ENCODE measurements around the gene DSP. TPM values are rescaled to one million over a fixed set of nuclear protein-coding genes. Genes with fewer than 3 reads are reported as not detected.

Gene DSP
- total RNA-seq, 1 experiment from 2014 or later = not detected

GRCh38 chr6:7507600-7507999, 33.9 kb upstream of the DSP start:
- H3K9me2 ChIP-seq (replicated peaks; ENCODE audit: insufficient read depth, low read length) = no peaks in the 10 kb centered on the region
- no peaks in the 10 kb centered on the region for H4K20me1 ChIP-seq (ENCODE audit: insufficient read depth, low read depth, low read length)
- DNase-seq = no peak
- H2AFZ ChIP-seq (ENCODE audit: low read length) = no peak overlapping the region
- no peaks in the 10 kb centered on the region for H3K9me3 ChIP-seq (ENCODE audit: low read length)
- H3K9ac ChIP-seq (ENCODE audit: low read length) = no peak overlapping the region
- H3K27me3 ChIP-seq (ENCODE audit: low read length) = no peaks in the 10 kb centered on the region
- H3K79me2 ChIP-seq (ENCODE audit: low read length) = no peaks in the 10 kb centered on the region
- H3K36me3 ChIP-seq (ENCODE audit: insufficient read depth, low read length) = no peaks in the 10 kb centered on the region
- H3K4me2 ChIP-seq (ENCODE audit: low read depth, low read length, poor library complexity, severe bottlenecking) = no peak overlapping the region
- H3K4me3 ChIP-seq (ENCODE audit: low read length) = no peak overlapping the region
- no peaks in the 10 kb centered on the region for H3K4me1 ChIP-seq (ENCODE audit: low read length)
- H3K27ac ChIP-seq (ENCODE audit: low read length) = no peak overlapping the region

- Histone ChIP-seq H2AFZ (ENCODE audit: low read length) (no peak overlapping the region), H3K36me3 (ENCODE audit: insufficient read depth, low read length) (no peaks in the 10 kb centered on the region), H4K20me1 (ENCODE audit: insufficient read depth, low read depth, low read length) (no peaks in the 10 kb centered on the region), H3K9ac (ENCODE audit: low read length) (no peak overlapping the region), H3K27ac (ENCODE audit: low read length) (no peak overlapping the region), H3K4me1 (ENCODE audit: low read length) (no peaks in the 10 kb centered on the region), H3K79me2 (ENCODE audit: low read length) (no peaks in the 10 kb centered on the region), H3K4me3 (ENCODE audit: low read length) (no peak overlapping the region), H3K27me3 (ENCODE audit: low read length) (no peaks in the 10 kb centered on the region), H3K9me2 (replicated peaks; ENCODE audit: insufficient read depth, low read length) (no peaks in the 10 kb centered on the region), H3K4me2 (ENCODE audit: low read depth, low read length, poor library complexity, severe bottlenecking) (no peak overlapping the region), H3K9me3 (ENCODE audit: low read length) (no peaks in the 10 kb centered on the region)
- DNase-seq = no peak
Observed at GRCh38 chr6:7512320-7512719, 29.2 kb upstream of the DSP start.

GRCh38 chr6:7513529-7513928, 27.9 kb upstream of the DSP start:
- H3K4me2 ChIP-seq (ENCODE audit: low read depth, low read length, poor library complexity, severe bottlenecking) = no peak overlapping the region
- H3K9me3 ChIP-seq (ENCODE audit: low read length) = no peaks in the 10 kb centered on the region
- no peak overlapping the region for H3K4me3 ChIP-seq (ENCODE audit: low read length)
- no peak overlapping the region for H3K27ac ChIP-seq (ENCODE audit: low read length)
- H3K27me3 ChIP-seq (ENCODE audit: low read length) = no peaks in the 10 kb centered on the region
- no peaks in the 10 kb centered on the region for H3K79me2 ChIP-seq (ENCODE audit: low read length)
- H2AFZ ChIP-seq (ENCODE audit: low read length) = no peak overlapping the region
- no peaks in the 10 kb centered on the region for H3K9me2 ChIP-seq (replicated peaks; ENCODE audit: insufficient read depth, low read length)
- H4K20me1 ChIP-seq (ENCODE audit: insufficient read depth, low read depth, low read length) = no peaks in the 10 kb centered on the region
- no peak for DNase-seq
- H3K4me1 ChIP-seq (ENCODE audit: low read length) = no peaks in the 10 kb centered on the region
- H3K9ac ChIP-seq (ENCODE audit: low read length) = no peak overlapping the region
- H3K36me3 ChIP-seq (ENCODE audit: insufficient read depth, low read length) = no peaks in the 10 kb centered on the region

GRCh38 chr6:7515363-7515762, 26.1 kb upstream of the DSP start:
- Histone ChIP-seq H3K4me1 (ENCODE audit: low read length) (no peaks in the 10 kb centered on the region), H3K4me2 (ENCODE audit: low read depth, low read length, poor library complexity, severe bottlenecking) (no peak overlapping the region), H3K9me2 (replicated peaks; ENCODE audit: insufficient read depth, low read length) (no peaks in the 10 kb centered on the region), H3K79me2 (ENCODE audit: low read length) (no peaks in the 10 kb centered on the region), H3K4me3 (ENCODE audit: low read length) (no peak overlapping the region), H3K27me3 (ENCODE audit: low read length) (no peaks in the 10 kb centered on the region), H2AFZ (ENCODE audit: low read length) (no peak overlapping the region), H3K9me3 (ENCODE audit: low read length) (no peaks in the 10 kb centered on the region), H4K20me1 (ENCODE audit: insufficient read depth, low read depth, low read length) (no peaks in the 10 kb centered on the region), H3K27ac (ENCODE audit: low read length) (no peak overlapping the region), H3K36me3 (ENCODE audit: insufficient read depth, low read length) (no peaks in the 10 kb centered on the region), H3K9ac (ENCODE audit: low read length) (no peak overlapping the region)
- DNase-seq = no peak

GRCh38 chr6:7518877-7519276, 22.6 kb upstream of the DSP start:
- peaks cover 7% of the 10 kb centered on the region for H3K4me1 ChIP-seq (ENCODE audit: low read length)
- DNase-seq = no peak
- no peak overlapping the region for H3K9ac ChIP-seq (ENCODE audit: low read length)
- no peak overlapping the region for H3K4me2 ChIP-seq (ENCODE audit: low read depth, low read length, poor library complexity, severe bottlenecking)
- no peaks in the 10 kb centered on the region for H3K36me3 ChIP-seq (ENCODE audit: insufficient read depth, low read length)
- no peaks in the 10 kb centered on the region for H3K9me3 ChIP-seq (ENCODE audit: low read length)
- no peak overlapping the region for H2AFZ ChIP-seq (ENCODE audit: low read length)
- no peaks in the 10 kb centered on the region for H3K27me3 ChIP-seq (ENCODE audit: low read length)
- H3K27ac ChIP-seq (ENCODE audit: low read length) = no peak overlapping the region
- H3K4me3 ChIP-seq (ENCODE audit: low read length) = no peak overlapping the region
- no peaks in the 10 kb centered on the region for H3K79me2 ChIP-seq (ENCODE audit: low read length)
- H3K9me2 ChIP-seq (replicated peaks; ENCODE audit: insufficient read depth, low read length) = no peaks in the 10 kb centered on the region
- H4K20me1 ChIP-seq (ENCODE audit: insufficient read depth, low read depth, low read length) = no peaks in the 10 kb centered on the region

- no peaks in the 10 kb centered on the region for H4K20me1 ChIP-seq (ENCODE audit: insufficient read depth, low read depth, low read length)
- H3K36me3 ChIP-seq (ENCODE audit: insufficient read depth, low read length) = no peaks in the 10 kb centered on the region
- no peak overlapping the region for H3K9ac ChIP-seq (ENCODE audit: low read length)
- no peaks in the 10 kb centered on the region for H3K79me2 ChIP-seq (ENCODE audit: low read length)
- H3K27me3 ChIP-seq (ENCODE audit: low read length) = no peaks in the 10 kb centered on the region
- H3K4me3 ChIP-seq (ENCODE audit: low read length) = no peak overlapping the region
- no peaks in the 10 kb centered on the region for H3K9me3 ChIP-seq (ENCODE audit: low read length)
- no peak overlapping the region for H3K27ac ChIP-seq (ENCODE audit: low read length)
- DNase-seq = no peak
- no peak overlapping the region for H3K4me2 ChIP-seq (ENCODE audit: low read depth, low read length, poor library complexity, severe bottlenecking)
- no peak overlapping the region for H2AFZ ChIP-seq (ENCODE audit: low read length)
- H3K4me1 ChIP-seq (ENCODE audit: low read length) = peaks cover 7% of the 10 kb centered on the region
- H3K9me2 ChIP-seq (replicated peaks; ENCODE audit: insufficient read depth, low read length) = no peaks in the 10 kb centered on the region
Observed at GRCh38 chr6:7522873-7523272, 18.6 kb upstream of the DSP start.

GRCh38 chr6:7523922-7524321, 17.5 kb upstream of the DSP start:
- Histone ChIP-seq H3K27ac (ENCODE audit: low read length) (no peak overlapping the region), H3K9me2 (replicated peaks; ENCODE audit: insufficient read depth, low read length) (no peaks in the 10 kb centered on the region), H3K9ac (ENCODE audit: low read length) (no peak overlapping the region), H3K27me3 (ENCODE audit: low read length) (no peaks in the 10 kb centered on the region), H2AFZ (ENCODE audit: low read length) (no peak overlapping the region), H3K79me2 (ENCODE audit: low read length) (no peaks in the 10 kb centered on the region), H3K4me1 (ENCODE audit: low read length) (peaks cover 7% of the 10 kb centered on the region), H4K20me1 (ENCODE audit: insufficient read depth, low read depth, low read length) (no peaks in the 10 kb centered on the region), H3K4me2 (ENCODE audit: low read depth, low read length, poor library complexity, severe bottlenecking) (no peak overlapping the region), H3K9me3 (ENCODE audit: low read length) (no peaks in the 10 kb centered on the region), H3K4me3 (ENCODE audit: low read length) (no peak overlapping the region), H3K36me3 (ENCODE audit: insufficient read depth, low read length) (no peaks in the 10 kb centered on the region)
- DNase-seq = no peak

- Histone ChIP-seq H4K20me1 (ENCODE audit: insufficient read depth, low read depth, low read length) (no peaks in the 10 kb centered on the region), H3K79me2 (ENCODE audit: low read length) (no peaks in the 10 kb centered on the region), H3K27ac (ENCODE audit: low read length) (no peak overlapping the region), H3K4me1 (ENCODE audit: low read length) (peaks cover 6% of the 10 kb centered on the region), H3K9me2 (replicated peaks; ENCODE audit: insufficient read depth, low read length) (no peaks in the 10 kb centered on the region), H3K9ac (ENCODE audit: low read length) (no peak overlapping the region), H2AFZ (ENCODE audit: low read length) (no peak overlapping the region), H3K4me2 (ENCODE audit: low read depth, low read length, poor library complexity, severe bottlenecking) (no peak overlapping the region), H3K4me3 (ENCODE audit: low read length) (no peak overlapping the region), H3K27me3 (ENCODE audit: low read length) (no peaks in the 10 kb centered on the region), H3K9me3 (ENCODE audit: low read length) (no peaks in the 10 kb centered on the region), H3K36me3 (ENCODE audit: insufficient read depth, low read length) (no peaks in the 10 kb centered on the region)
- DNase-seq = no peak
Observed at GRCh38 chr6:7526755-7527154, 14.7 kb upstream of the DSP start.

- Histone ChIP-seq H3K4me3 (ENCODE audit: low read length) (no peak overlapping the region), H3K79me2 (ENCODE audit: low read length) (no peaks in the 10 kb centered on the region), H3K4me2 (ENCODE audit: low read depth, low read length, poor library complexity, severe bottlenecking) (no peak overlapping the region), H3K27me3 (ENCODE audit: low read length) (no peaks in the 10 kb centered on the region), H3K27ac (ENCODE audit: low read length) (no peak overlapping the region), H3K4me1 (ENCODE audit: low read length) (no peaks in the 10 kb centered on the region), H2AFZ (ENCODE audit: low read length) (no peak overlapping the region), H4K20me1 (ENCODE audit: insufficient read depth, low read depth, low read length) (no peaks in the 10 kb centered on the region), H3K36me3 (ENCODE audit: insufficient read depth, low read length) (no peaks in the 10 kb centered on the region), H3K9ac (ENCODE audit: low read length) (no peak overlapping the region), H3K9me2 (replicated peaks; ENCODE audit: insufficient read depth, low read length) (no peaks in the 10 kb centered on the region), H3K9me3 (ENCODE audit: low read length) (no peaks in the 10 kb centered on the region)
- DNase-seq = no peak
Observed at GRCh38 chr6:7528565-7528964, 12.9 kb upstream of the DSP start.

Data from Karpas-422 (cell line).